Aorta (tissue), 5 donors: ENCODE data around the gene TTYH1. TPM values are rescaled to one million over a fixed set of nuclear protein-coding genes. Genes with fewer than 3 reads are reported as not detected.
"Not testable (repeated sequence)": the region's sequence is repeated elsewhere in the genome, so short reads cannot be mapped to it uniquely, and the experiment has no call there.

Experiments
- ATAC-seq: fragments of 200-7000 bp; cut with Tn5 transposase; one replicate; pipeline ENCODE4 v1.9.1; 2022; ENCODE audit warnings: moderate library complexity; ENCODE audit not compliant: low FRiP score
- DNase-seq, 2 donors: peaks; one replicate each; pipeline ENCODE4 v3.0.0-alpha.2; 2020
- H3K27ac ChIP-seq, 2 donors: one replicate each; pipeline ENCODE4 v1.5.1; 2013; ENCODE audit warnings: low read length in 2 of 2, mild to moderate bottlenecking in 2 of 2, moderate library complexity in 2 of 2, control low read depth in 1 of 2, inconsistent platforms in 1 of 2, low read depth in 1 of 2
- H3K27me3 ChIP-seq, 2 donors: one replicate each; pipeline ENCODE4 v1.6.1; 2013; ENCODE audit warnings: control low read depth in 1 of 2, low read length in 1 of 2, mild to moderate bottlenecking in 1 of 2, moderate library complexity in 1 of 2; ENCODE audit not compliant: insufficient read depth in 2 of 2, control insufficient read depth in 1 of 2
- H3K36me3 ChIP-seq, 2 donors: one replicate each; pipeline ENCODE4 v1.6.1; 2013; ENCODE audit warnings: control low read depth in 1 of 2, low read length in 1 of 2, mild to moderate bottlenecking in 1 of 2; ENCODE audit not compliant: insufficient read depth in 2 of 2, control insufficient read depth in 1 of 2
- H3K4me1 ChIP-seq, 2 donors: one replicate each; pipeline ENCODE4 v1.6.1; 2013; ENCODE audit warnings: low read length in 2 of 2, control low read depth in 1 of 2, mild to moderate bottlenecking in 1 of 2, moderate library complexity in 1 of 2; ENCODE audit not compliant: insufficient read depth in 2 of 2, control insufficient read depth in 1 of 2
- H3K4me3 ChIP-seq, 2 donors: one replicate each; pipeline ENCODE4 v1.5.1; 2013; ENCODE audit warnings: low read length in 2 of 2, control low read depth in 1 of 2, mild to moderate bottlenecking in 1 of 2
- H3K9me3 ChIP-seq: one replicate; pipeline ENCODE4 v1.6.1; 2013; ENCODE audit warnings: mild to moderate bottlenecking, low read length; ENCODE audit not compliant: control insufficient read depth
- WGBS, 2 donors: extraction: QIAGEN DNeasy Blood & Tissue Kit; methylation state at CpG; one replicate each; pipeline ENCODE4 v1.1.7; 2013; 5-methylcytosine and 5-hydroxymethylcytosine counted together
- intact Hi-C, 2 donors: fragments of 100-400 bp; cut with DNase I; formaldehyde crosslinking; loops; one replicate each; pipeline versions ENCODE4 v1.14.2 to v1.15.0; 2022
- polyA plus RNA-seq, 2 donors: library from polyadenylated mRNA; stranded (reverse); fragments of 200-250 nt; gene quantifications; one replicate each; pipeline ENCODE4 v1.2.3, GENCODE V29; 2013
- total RNA-seq, 2 donors: library from RNA; stranded (reverse); fragmentation: NEBNext Ultra II Directional; extraction: Animal tissue kit (Norgen Biotek cat#: 25700); gene quantifications; one replicate each; pipeline ENCODE4 v1.2.1, GENCODE V29; 2021
- donor health status: healthy with polysubstance abuse.
- donor health status: Bipolar disorder and iron deficiency.
- donor health status: DM: no; HTN: no; CAD: no.
- donor health status: DM: no; HTN: no; CAD: no.
- donor health status: DM: yes; HTN: yes; CAD: no.

TTYH1 gene
- total and polyA plus RNA-seq, 4 donors: 0.03 to 2.2 (median 0.94) TPM; not detected in 1

DNA sequence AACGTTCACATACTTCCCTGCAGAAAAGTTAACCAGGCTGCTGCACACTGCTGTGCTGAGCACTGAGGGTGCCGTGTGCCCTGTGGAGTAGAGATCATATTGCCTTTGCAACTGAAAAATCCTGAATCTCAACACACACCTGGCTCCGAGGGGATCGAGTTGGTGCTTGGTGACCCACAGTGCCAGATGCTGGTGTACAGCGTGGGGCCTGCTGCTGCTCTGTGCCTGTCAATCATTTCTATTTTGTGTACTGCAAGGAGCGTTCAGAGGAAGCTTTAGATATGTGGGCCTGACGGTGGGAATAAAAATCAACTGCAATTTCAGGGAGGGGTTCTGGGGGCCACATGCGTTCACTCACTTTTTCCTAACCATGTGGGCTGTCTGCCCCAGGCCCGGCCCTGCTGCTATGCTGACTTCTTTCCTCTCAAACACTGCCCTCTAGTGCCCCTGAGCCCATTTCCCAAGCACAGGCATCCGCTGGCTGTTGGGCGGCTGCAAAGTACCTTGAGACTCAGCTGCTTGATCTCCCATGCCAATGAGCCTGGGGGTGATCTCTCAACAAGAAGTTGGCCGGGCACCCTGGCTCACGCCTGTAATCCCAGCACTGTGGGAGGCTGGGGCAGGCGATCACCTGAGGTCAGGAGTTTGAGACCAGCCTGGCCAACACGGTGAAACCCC is 24.0 kb downstream of the TTYH1 start:
- Histone ChIP-seq H3K36me3 (no peaks in the 10 kb centered on the region), H3K9me3 (no peaks in the 10 kb centered on the region), H3K4me1 (no peaks in the 10 kb centered on the region), H3K4me3 (no peak overlapping the region), H3K27ac (no peak overlapping the region), H3K27me3 (no peaks in the 10 kb centered on the region)
- DNase-seq (peak in 1 of 2 donors; percentile 51), ATAC-seq (no peak)
- 45 to 57% methylated on average over 15 of the region's 15 CpGs for WGBS, 2 donors
- intact Hi-C loops: loop anchor here in 1 of 2 donors (5.0 kb wide), 1 partner anchor 38 kb away; no protein-coding TSS in a partner anchor

DNA sequence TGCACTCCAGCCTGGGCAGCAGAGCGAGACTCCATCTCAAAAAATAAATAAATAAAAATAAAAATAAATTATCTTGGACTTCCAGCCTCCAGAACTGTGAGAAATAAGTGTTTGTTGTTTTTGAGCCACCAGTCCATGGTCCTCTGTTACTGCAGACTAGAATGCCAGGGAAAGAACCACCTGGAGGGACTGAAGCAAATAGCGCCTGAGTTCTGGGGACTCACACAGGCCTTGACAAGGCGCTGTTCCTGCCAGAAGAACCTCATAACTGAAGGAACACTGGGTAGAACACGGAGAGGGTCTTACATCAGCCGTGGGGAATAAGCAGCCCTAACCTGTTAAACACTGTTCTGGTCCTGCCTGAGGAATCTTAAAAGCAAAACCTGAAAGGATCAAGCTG is 25.4 kb downstream of the TTYH1 start:
- DNase-seq (no peak), ATAC-seq (no peak)
- intact Hi-C loops: loop anchor here in 1 of 2 donors (10.0 kb wide), 1 partner anchor 576 kb away; the partner anchor contains the start of gene MYADM
- Histone ChIP-seq H3K9me3 (no peaks in the 10 kb centered on the region), H3K27me3 (no peaks in the 10 kb centered on the region), H3K4me3 (no peak overlapping the region), H3K4me1 (no peaks in the 10 kb centered on the region), H3K36me3 (no peaks in the 10 kb centered on the region), H3K27ac (no peak overlapping the region)
- 90 to 93% methylated on average over 5 of the region's 5 CpGs for WGBS, 2 donors

DNA sequence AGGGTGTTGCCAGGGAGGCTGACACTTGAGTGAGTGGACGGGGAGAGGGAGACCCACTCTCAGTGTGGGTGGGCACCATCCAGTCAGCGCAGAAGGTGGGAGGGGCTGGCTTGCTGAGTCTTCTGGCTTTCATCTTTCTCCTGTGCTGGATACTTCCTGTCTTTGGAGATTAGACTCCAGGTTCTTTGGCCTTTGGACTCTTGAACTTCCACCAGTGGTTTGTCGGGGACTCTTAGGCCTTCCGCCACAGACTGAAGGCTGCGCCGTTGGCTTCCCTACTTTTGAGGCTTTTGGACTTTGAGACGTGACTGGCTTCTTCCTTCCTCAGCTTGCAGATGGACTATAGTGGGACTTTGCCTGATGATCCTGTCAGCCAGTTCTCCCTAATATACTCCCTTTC is 29.5 kb downstream of the TTYH1 start:
- H3K27ac ChIP-seq: no peak overlapping the region
- intact Hi-C loops: loop anchor here in 1 of 2 donors (10.0 kb wide), 1 partner anchor 580 kb away; the partner anchor contains the start of gene MYADM
- ATAC-seq: no peak
- 90 to 93% methylated on average over 7 of the region's 7 CpGs for WGBS, 2 donors
- peak in 1 of 2 donors; percentile 18 for DNase-seq
- H3K27me3 ChIP-seq: no peaks in the 10 kb centered on the region
- no peak overlapping the region for H3K4me3 ChIP-seq
- no peaks in the 10 kb centered on the region for H3K4me1 ChIP-seq
- no peaks in the 10 kb centered on the region for H3K36me3 ChIP-seq
- H3K9me3 ChIP-seq: no peaks in the 10 kb centered on the region

DNA sequence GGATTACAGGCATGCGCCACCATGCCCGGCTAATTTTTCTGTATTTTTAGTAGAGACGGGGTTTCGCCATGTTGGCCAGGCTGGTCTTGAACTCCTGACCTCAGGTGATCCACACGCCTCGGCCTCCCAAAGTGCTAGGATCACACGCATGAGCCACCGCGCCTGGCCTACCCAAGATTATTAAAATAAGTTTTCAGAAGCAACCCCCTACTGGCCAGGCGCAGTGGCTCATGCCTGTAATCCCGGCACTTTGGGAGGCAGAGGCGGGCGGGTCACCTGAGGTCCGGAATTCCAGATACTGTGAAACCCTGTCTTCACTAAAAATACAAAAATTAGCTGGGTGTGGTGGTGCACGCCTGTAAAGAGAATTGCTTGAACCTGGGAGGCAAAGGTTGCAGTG is 31.1 kb downstream of the TTYH1 start:
- not testable (repeated sequence) for H3K4me3 ChIP-seq, H3K27ac ChIP-seq, H3K27me3 ChIP-seq, H3K36me3 ChIP-seq, H3K9me3 ChIP-seq, H3K4me1 ChIP-seq, ATAC-seq
- intact Hi-C loops: loop anchor here in 1 of 2 donors (10.0 kb wide), 1 partner anchor 582 kb away; the partner anchor contains the start of gene MYADM
- 90 to 91% methylated on average over 15 of the region's 15 CpGs for WGBS, 2 donors
- DNase-seq: peak in 1 of 2 donors; percentile 42

DNA sequence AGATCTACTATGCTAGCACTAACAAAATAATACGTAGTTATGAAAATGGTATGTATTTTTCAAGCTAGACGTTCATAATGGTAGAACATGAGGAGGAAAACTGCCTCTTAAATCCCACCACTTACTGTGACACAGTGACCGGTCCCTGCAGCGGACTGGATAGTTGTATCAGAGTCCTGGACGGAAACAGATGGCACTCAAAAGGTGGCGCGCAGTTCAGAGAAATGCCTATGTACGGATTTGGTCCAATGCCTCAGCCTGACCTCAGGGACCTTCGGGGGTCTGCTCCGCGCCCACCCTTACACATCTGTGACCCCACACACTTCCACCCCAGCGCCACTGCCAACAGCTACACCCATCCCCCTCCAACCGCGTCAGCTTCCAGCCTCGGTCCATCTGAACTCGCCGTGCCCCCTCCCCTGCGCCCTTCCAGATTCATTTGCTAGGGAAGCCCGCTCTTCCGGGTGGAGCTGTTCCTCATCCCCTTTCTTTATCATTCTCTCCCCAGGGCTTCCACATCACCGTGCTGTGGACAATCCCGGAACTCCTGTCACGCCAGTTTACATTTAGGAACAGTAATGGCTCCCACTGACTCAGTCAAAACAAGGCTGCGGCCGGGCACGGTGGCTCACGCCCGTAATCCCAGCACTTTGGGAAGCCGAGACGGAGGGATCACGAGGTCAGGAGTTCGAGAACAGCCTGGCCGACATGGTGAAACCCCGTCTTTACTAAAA is 32.9 kb downstream of the TTYH1 start:
- DNase-seq: peak in 1 of 2 donors; percentile 81

DNA sequence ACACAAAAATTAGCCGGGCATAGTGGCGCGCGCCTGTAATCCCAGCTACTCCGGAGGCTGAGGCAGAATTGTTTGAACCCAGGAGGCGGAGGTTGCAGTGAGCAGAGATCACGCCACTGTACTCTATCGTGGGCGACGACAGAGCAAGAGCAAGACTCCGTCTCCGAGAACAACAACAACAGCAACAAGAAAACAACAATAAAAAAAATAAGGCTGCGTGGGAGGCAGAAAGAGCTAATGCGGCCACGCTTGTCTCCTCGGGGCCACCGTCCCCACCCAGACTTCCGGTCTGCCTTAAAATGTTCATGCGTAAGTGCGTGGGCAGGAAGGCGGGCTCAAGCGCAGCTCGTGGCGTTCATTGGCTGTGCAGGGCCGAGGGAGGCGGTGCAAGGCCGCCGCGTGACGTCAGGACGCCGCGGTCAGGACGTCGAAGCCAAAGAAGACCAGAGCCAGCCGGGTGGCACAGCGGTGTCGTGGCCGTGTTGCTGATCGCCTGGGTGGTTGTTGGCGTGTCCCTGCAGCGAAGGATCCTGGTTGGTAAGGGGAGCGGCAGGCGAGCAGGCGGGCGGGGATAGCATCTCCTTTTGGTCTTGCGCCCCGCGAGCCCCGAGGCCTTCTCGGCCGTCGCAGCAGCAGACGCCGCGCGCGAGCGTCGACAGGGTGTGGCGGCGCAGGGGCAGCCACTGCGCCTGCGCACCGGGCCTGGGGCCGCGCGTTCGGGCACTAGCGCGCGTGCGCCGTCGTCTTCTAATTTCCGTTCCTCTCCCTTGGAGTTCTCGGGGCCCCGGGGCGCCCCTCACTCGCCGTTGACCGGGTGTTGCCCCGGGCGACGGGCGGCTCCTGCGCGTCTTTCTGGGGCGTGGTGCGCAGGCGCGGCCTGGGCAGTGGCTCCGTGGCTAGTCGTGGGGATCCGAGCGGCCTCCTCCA is 33.8 kb downstream of the TTYH1 start, which contains the start of gene LENG8:
LENG8 (plus strand) TSS at position 426 of the 927 bp plus-strand sequence. CDS start 2,146 bp downstream, outside the sequence.
- no peaks in the 10 kb centered on the region for H3K4me1 ChIP-seq
- DNase-seq (peak; percentile 99), ATAC-seq (peak; percentile 98)
- WGBS, 2 donors: 0% methylated on average over 79 to 96 of the region's 96 CpGs
- intact Hi-C loops: loop anchor here in 1 of 2 donors (1.0 to 10.0 kb wide), 2 partner anchors 14 to 584 kb away; partner anchors contain the start of genes LENG9 and MYADM
- H3K4me3 ChIP-seq: peak within 1 kb of the TSS; percentile 70 to 92
- no peaks in the 10 kb centered on the region for H3K9me3 ChIP-seq
- peaks cover 3 to 12% of the 10 kb centered on the region in 2 donors for H3K36me3 ChIP-seq
- H3K27ac ChIP-seq: peak within 1 kb of the TSS; percentile 25 to 95
- no peaks in the 10 kb centered on the region for H3K27me3 ChIP-seq

More for the DNA sequence above, 32.9 kb downstream of the TTYH1 start:
- Histone ChIP-seq H3K36me3 (peaks cover 0 to 10% of the 10 kb centered on the region in 2 donors), H3K27me3 (no peaks in the 10 kb centered on the region), H3K4me1 (no peaks in the 10 kb centered on the region), H3K27ac (peak overlapping the region in 1 of 2 donors; percentile 91), H3K4me3 (peak overlapping the region; percentile 53 to 92), H3K9me3 (no peaks in the 10 kb centered on the region)
- intact Hi-C loops: loop anchor here in 1 of 2 donors (10.0 kb wide), 1 partner anchor 583 kb away; the partner anchor contains the start of gene MYADM
- peak; percentile 58 for ATAC-seq
- WGBS, 2 donors: 0 to 1% methylated on average over 34 of the region's 34 CpGs

DNA sequence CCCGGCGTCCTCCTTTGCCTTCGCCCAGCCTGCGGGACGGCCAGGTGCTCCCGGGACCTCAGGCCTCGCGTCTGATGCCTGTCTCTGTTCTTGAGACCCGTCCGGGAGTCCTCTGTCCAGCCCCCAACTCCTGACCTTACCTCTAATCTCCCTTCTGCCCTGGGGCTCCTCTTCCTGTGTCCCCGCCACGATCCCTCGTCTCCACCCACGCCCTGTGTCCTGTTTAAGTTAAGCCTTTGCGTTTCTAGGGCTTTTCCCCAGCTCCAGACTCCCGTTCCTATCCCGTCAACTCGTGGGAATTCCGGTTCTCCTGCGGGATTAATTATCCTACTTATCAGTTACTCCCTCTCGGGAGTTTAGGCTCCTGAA is 34.4 kb downstream of the TTYH1 start:
- Histone ChIP-seq H3K27ac (peak overlapping the region; percentile 25 to 95), H3K4me1 (no peaks in the 10 kb centered on the region), H3K36me3 (peaks cover 3 to 16% of the 10 kb centered on the region in 2 donors), H3K27me3 (no peaks in the 10 kb centered on the region), H3K4me3 (peak overlapping the region; percentile 61 to 70), H3K9me3 (no peaks in the 10 kb centered on the region)
- DNase-seq (no peak), ATAC-seq (no peak)
- WGBS, 2 donors: 0% methylated on average over 21 of the region's 21 CpGs
- intact Hi-C loops: loop anchor here (1.0 to 10.0 kb wide), 3 partner anchors 14 to 585 kb away; partner anchors contain the start of genes LENG1 (in 1 of the 2), LENG9 (in 1 of the 2) and MYADM (in 1 of the 2)
